Measurements from ENCODE around the gene CCSAP.

- TF ChIP-seq EZH2phosphoT487 (IDR thresholded peaks at IDR 0.05; ENCODE audit: low read depth, severe bottlenecking, unreplicated experiment) (no peak), CTCF (IDR thresholded peaks at IDR 0.05; ENCODE audit: poor library complexity) (no peak)
Observed at GRCh38 chr1:229275005-229275404, 67.8 kb downstream of the CCSAP start.
